Osteocyte (in vitro differentiated cells): ENCODE results near the gene TRIM25. TPM values are rescaled to one million over a fixed set of nuclear protein-coding genes. Genes with fewer than 3 reads are reported as not detected.

Experiments
- DNase-seq: peaks from one replicate; pipeline ENCODE4 v3.0.0; 2021; ENCODE audit warnings: mixed read lengths; ENCODE audit not compliant: unreplicated experiment; ENCODE audit errors: extremely low spot score
- H3K27ac Mint-ChIP-seq: one replicate; pipeline ENCODE4 v1.8.0; 2021; ENCODE audit warnings: mild to moderate bottlenecking, mixed read lengths; ENCODE audit not compliant: unreplicated experiment
- H3K27me3 Mint-ChIP-seq: one replicate; pipeline ENCODE4 v1.8.0; 2021; ENCODE audit warnings: mixed read lengths; ENCODE audit not compliant: unreplicated experiment
- H3K36me3 Mint-ChIP-seq: one replicate; pipeline ENCODE4 v1.8.0; 2021; ENCODE audit warnings: mixed read lengths; ENCODE audit not compliant: unreplicated experiment
- H3K4me1 Mint-ChIP-seq: one replicate; pipeline ENCODE4 v1.8.0; 2021; ENCODE audit warnings: mixed read lengths; ENCODE audit not compliant: unreplicated experiment
- H3K4me3 Mint-ChIP-seq: one replicate; pipeline ENCODE4 v1.8.0; 2021; ENCODE audit warnings: mild to moderate bottlenecking, moderate library complexity, mixed read lengths; ENCODE audit not compliant: unreplicated experiment
- H3K9me3 Mint-ChIP-seq: one replicate; pipeline ENCODE4 v1.8.0; 2021; ENCODE audit warnings: mixed read lengths; ENCODE audit not compliant: unreplicated experiment
- total RNA-seq: library from RNA; stranded (reverse); gene quantifications from 2 replicates; pipeline ENCODE4 v1.2.1, GENCODE V29; 2021
- TF ChIP-seq, protein P1 (sequence below): fragments of 200-600 bp; sonication (generic); IDR thresholded peaks from 2 replicates; pipeline ENCODE4 v1.5.0; 2021; ENCODE audit warnings: antibody characterized with exemption, mild to moderate bottlenecking, moderate library complexity

TRIM25 gene
- total RNA-seq, 1 donor from 2014 or later, result 28.1 TPM

DNA sequence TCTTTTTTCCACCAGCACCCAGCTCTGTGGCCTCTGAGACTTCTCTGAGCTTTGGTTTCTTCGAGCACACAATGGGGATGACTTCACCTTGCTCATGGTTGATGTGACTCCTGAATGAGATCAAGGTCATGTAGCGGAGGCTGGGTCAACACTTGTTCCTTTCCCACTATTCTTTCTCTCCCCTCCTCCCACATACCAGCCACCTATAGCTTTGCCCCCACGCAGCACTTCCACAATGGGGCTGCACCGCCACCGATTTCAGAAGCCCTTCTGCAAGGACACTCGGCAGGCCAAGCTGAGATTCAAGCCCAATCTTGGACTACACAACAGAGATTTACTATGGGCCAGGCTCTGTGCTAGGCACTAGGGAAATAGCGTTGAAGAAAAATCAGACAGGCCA, 14.4 kb downstream of the TRIM25 start:
- Mint-ChIP-seq H3K9me3 (peaks cover 4% of the 10 kb centered on the region), H3K36me3 (peaks cover 50% of the 10 kb centered on the region), H3K27ac (no peak overlapping the region), H3K4me1 (peaks cover 13% of the 10 kb centered on the region), H3K4me3 (no peak overlapping the region), H3K27me3 (no peaks in the 10 kb centered on the region)
- no peak for DNase-seq
- TF ChIP-seq, protein P1, sequence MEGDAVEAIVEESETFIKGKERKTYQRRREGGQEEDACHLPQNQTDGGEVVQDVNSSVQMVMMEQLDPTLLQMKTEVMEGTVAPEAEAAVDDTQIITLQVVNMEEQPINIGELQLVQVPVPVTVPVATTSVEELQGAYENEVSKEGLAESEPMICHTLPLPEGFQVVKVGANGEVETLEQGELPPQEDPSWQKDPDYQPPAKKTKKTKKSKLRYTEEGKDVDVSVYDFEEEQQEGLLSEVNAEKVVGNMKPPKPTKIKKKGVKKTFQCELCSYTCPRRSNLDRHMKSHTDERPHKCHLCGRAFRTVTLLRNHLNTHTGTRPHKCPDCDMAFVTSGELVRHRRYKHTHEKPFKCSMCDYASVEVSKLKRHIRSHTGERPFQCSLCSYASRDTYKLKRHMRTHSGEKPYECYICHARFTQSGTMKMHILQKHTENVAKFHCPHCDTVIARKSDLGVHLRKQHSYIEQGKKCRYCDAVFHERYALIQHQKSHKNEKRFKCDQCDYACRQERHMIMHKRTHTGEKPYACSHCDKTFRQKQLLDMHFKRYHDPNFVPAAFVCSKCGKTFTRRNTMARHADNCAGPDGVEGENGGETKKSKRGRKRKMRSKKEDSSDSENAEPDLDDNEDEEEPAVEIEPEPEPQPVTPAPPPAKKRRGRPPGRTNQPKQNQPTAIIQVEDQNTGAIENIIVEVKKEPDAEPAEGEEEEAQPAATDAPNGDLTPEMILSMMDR, result no peak

GRCh38 chr17:56898874-56899273, 15.0 kb downstream of the TRIM25 start:
- Mint-ChIP-seq H3K27me3 (no peaks in the 10 kb centered on the region), H3K27ac (no peak overlapping the region), H3K36me3 (peaks cover 47% of the 10 kb centered on the region), H3K4me1 (peaks cover 13% of the 10 kb centered on the region), H3K4me3 (no peak overlapping the region), H3K9me3 (no peaks in the 10 kb centered on the region)
- TF ChIP-seq, protein P1, result no peak
- DNase-seq, result no peak

DNA sequence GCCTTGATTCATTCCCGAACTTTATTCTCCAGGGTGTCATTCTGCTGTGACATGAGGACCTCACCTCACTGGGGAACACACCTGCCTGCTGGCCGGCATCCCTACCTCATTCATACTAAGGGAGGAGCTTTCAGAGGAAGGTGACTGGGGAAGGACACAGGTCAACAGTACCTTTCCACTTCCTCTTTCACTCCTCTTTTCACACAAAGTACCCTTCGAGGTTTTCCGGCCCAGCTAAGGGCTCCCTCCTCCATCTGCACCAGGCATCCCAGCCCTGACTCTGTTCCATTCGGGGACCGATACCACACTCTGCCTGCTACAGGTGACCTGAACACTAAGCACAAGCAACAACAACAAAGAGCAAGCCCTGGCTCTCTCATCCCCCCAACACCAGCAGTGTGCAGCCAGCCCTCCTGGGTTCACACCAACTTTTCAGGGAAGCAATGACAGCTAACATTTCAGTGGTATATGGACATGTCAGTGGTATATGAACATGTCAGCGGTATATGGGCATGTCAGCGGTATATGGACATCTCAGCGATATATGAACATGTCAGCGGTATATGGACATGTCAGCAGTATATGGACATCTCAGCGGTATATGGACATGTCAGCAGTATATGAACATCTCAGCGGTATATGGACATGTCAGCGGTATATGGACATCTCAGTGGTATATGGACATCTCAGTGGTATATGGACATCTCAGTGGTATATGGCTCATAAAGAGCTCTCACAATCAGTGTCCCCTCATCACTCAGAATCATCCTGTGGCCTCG, 16.0 kb downstream of the TRIM25 start:
- no peak overlapping the region for H3K4me3 Mint-ChIP-seq
- H3K4me1 Mint-ChIP-seq, result peaks cover 13% of the 10 kb centered on the region
- H3K36me3 Mint-ChIP-seq, result peaks cover 45% of the 10 kb centered on the region
- H3K27me3 Mint-ChIP-seq, result no peaks in the 10 kb centered on the region
- no peak for DNase-seq
- H3K9me3 Mint-ChIP-seq, result no peaks in the 10 kb centered on the region
- H3K27ac Mint-ChIP-seq, result no peak overlapping the region
- TF ChIP-seq, protein P1, result no peak

- Mint-ChIP-seq H3K36me3 (peaks cover 46% of the 10 kb centered on the region), H3K4me3 (no peak overlapping the region)
Measured at GRCh38 chr17:56896968-56897359, 16.9 kb downstream of the TRIM25 start.

More at GRCh38 chr17:56896968-56897359, 16.9 kb downstream of the TRIM25 start:
- no peak for DNase-seq
- peaks cover 4% of the 10 kb centered on the region for H3K4me1 Mint-ChIP-seq
- H3K9me3 Mint-ChIP-seq, result no peaks in the 10 kb centered on the region
- TF ChIP-seq, protein P1, result no peak
- no peak overlapping the region for H3K27ac Mint-ChIP-seq
- H3K27me3 Mint-ChIP-seq, result no peaks in the 10 kb centered on the region
